ENCODE measurements around the gene CDCA4. TPM values are rescaled to one million over a fixed set of nuclear protein-coding genes. Genes with fewer than 3 reads are reported as not detected.

Gene CDCA4
- total and polyA plus RNA-seq, 2 donors (not counting 1 experiment from before 2014, with no cell fraction given) = 6.3 to 11.7 TPM

GRCh38 chr14:105005929-105006830 is 14.7 kb downstream of the CDCA4 start:
- Histone ChIP-seq H3K4me1 (ENCODE audit: control insufficient read depth in 2 of 2, insufficient read depth in 2 of 2, low read length in 2 of 2) (no peaks in the 10 kb centered on the region), H3K36me3 (replicated peaks in 1 of 2; ENCODE audit: control extremely low read depth in 1 of 2, control insufficient read depth in 1 of 2, extremely low read depth in 1 of 2, insufficient read depth in 2 of 2, low read length in 1 of 2) (peaks cover 2 to 13% of the 10 kb centered on the region in 2 experiments), H3K9me3 (ENCODE audit: control extremely low read depth in 1 of 3, control insufficient read depth in 2 of 3, insufficient read depth in 1 of 3, low read length in 2 of 3) (no peaks in the 10 kb centered on the region), H3K9ac (ENCODE audit: low read length) (no peak overlapping the region), H4K20me1 (ENCODE audit: control insufficient read depth, insufficient read depth, low read length, poor library complexity, severe bottlenecking) (no peaks in the 10 kb centered on the region), H3K4me2 (replicated peaks; ENCODE audit: low read depth, low read length, poor library complexity, severe bottlenecking) (no peak overlapping the region), H3K27ac (ENCODE audit: low read length in 2 of 2) (no peak overlapping the region), H3K27me3 (replicated peaks in 1 of 4; ENCODE audit: control extremely low read depth in 1 of 4, control insufficient read depth in 3 of 4, insufficient read depth in 4 of 4, low read length in 3 of 4) (no peaks in the 10 kb centered on the region), H3K79me2 (ENCODE audit: control insufficient read depth, insufficient read depth, low read length) (peaks cover 5% of the 10 kb centered on the region), H2AFZ (ENCODE audit: insufficient read depth, low read depth, low read length, poor library complexity, severe bottlenecking) (no peak overlapping the region), H3K4me3 (ENCODE audit: control extremely low read depth in 1 of 5, extremely low read depth in 1 of 5, insufficient read depth in 1 of 5, low read depth in 2 of 5, low read length in 4 of 5) (no peak overlapping the region)
- ChIA-PET CTCF (no interaction called here), POLR2A (no interaction called here)
- DNase-seq = no peak
- Mint-ChIP-seq H3K9me3 (ENCODE audit: insufficient read depth) (no peaks in the 10 kb centered on the region), H3K4me1 (no peaks in the 10 kb centered on the region), H3K4me3 (no peak overlapping the region), H3K27ac (no peak overlapping the region), H3K27me3 (no peaks in the 10 kb centered on the region)
- intact Hi-C loops (cut with micrococcal nuclease) = no loop called here
- WGBS (ENCODE audit: insufficient coverage) = 95% methylated on average over 18 of the region's 21 CpGs
- TF ChIP-seq EZH2 (IDR thresholded peaks at IDR 0.05; ENCODE audit: borderline replicate concordance, insufficient read depth, low read depth, low read length, poor library complexity, severe bottlenecking) = no peak
- TF ChIP-seq CTCF (IDR thresholded peaks at IDR 0.05) = no peak
- ATAC-seq (ENCODE audit: low read depth) = no peak

GRCh38 chr14:105005329-105005928 is 15.5 kb downstream of the CDCA4 start:
- no peak for DNase-seq
- no peaks in the 10 kb centered on the region for H3K4me1 ChIP-seq (ENCODE audit: control insufficient read depth in 2 of 2, insufficient read depth in 2 of 2, low read length in 2 of 2)
- Mint-ChIP-seq H3K4me1 (no peaks in the 10 kb centered on the region), H3K4me3 (no peak overlapping the region), H3K9me3 (ENCODE audit: insufficient read depth) (no peaks in the 10 kb centered on the region), H3K27ac (no peak overlapping the region), H3K27me3 (no peaks in the 10 kb centered on the region)
- H3K9ac ChIP-seq (ENCODE audit: low read length) = no peak overlapping the region
- intact Hi-C loops (cut with micrococcal nuclease) = no loop called here
- H3K79me2 ChIP-seq (ENCODE audit: control insufficient read depth, insufficient read depth, low read length) = no peaks in the 10 kb centered on the region
- CTCF ChIA-PET = no interaction called here
- WGBS (ENCODE audit: insufficient coverage) = 88% methylated on average over 20 of the region's 20 CpGs
- peaks cover 2 to 6% of the 10 kb centered on the region in 2 experiments for H3K36me3 ChIP-seq (replicated peaks in 1 of 2; ENCODE audit: control extremely low read depth in 1 of 2, control insufficient read depth in 1 of 2, extremely low read depth in 1 of 2, insufficient read depth in 2 of 2, low read length in 1 of 2)
- no peaks in the 10 kb centered on the region for H3K9me3 ChIP-seq (ENCODE audit: control extremely low read depth in 1 of 3, control insufficient read depth in 2 of 3, insufficient read depth in 1 of 3, low read length in 2 of 3)
- no peak for ATAC-seq (ENCODE audit: low read depth)
- H4K20me1 ChIP-seq (ENCODE audit: control insufficient read depth, insufficient read depth, low read length, poor library complexity, severe bottlenecking) = no peaks in the 10 kb centered on the region
- no peaks in the 10 kb centered on the region for H3K27me3 ChIP-seq (replicated peaks in 1 of 4; ENCODE audit: control extremely low read depth in 1 of 4, control insufficient read depth in 3 of 4, insufficient read depth in 4 of 4, low read length in 3 of 4)
- H3K4me2 ChIP-seq (replicated peaks; ENCODE audit: low read depth, low read length, poor library complexity, severe bottlenecking) = no peak overlapping the region
- no peak overlapping the region for H3K4me3 ChIP-seq (ENCODE audit: control extremely low read depth in 1 of 5, extremely low read depth in 1 of 5, insufficient read depth in 1 of 5, low read depth in 2 of 5, low read length in 4 of 5)
- POLR2A ChIA-PET = interaction anchor here (0.7 kb wide), 1 partner anchor 359 kb away, joined by 3 read pairs; no protein-coding TSS in a partner anchor
- H2AFZ ChIP-seq (ENCODE audit: insufficient read depth, low read depth, low read length, poor library complexity, severe bottlenecking) = no peak overlapping the region
- TF ChIP-seq EZH2 (IDR thresholded peaks at IDR 0.05; ENCODE audit: borderline replicate concordance, insufficient read depth, low read depth, low read length, poor library complexity, severe bottlenecking) = no peak
- no peak for TF ChIP-seq CTCF (IDR thresholded peaks at IDR 0.05)
- H3K27ac ChIP-seq (ENCODE audit: low read length in 2 of 2) = no peak overlapping the region
